ENCODE data around the gene FBXL20.

- TF ChIP-seq PBX3 (IDR thresholded peaks at IDR 0.05; ENCODE audit: insufficient replicate concordance, low read depth, low read length) = no peak
- TF ChIP-seq, protein P1, sequence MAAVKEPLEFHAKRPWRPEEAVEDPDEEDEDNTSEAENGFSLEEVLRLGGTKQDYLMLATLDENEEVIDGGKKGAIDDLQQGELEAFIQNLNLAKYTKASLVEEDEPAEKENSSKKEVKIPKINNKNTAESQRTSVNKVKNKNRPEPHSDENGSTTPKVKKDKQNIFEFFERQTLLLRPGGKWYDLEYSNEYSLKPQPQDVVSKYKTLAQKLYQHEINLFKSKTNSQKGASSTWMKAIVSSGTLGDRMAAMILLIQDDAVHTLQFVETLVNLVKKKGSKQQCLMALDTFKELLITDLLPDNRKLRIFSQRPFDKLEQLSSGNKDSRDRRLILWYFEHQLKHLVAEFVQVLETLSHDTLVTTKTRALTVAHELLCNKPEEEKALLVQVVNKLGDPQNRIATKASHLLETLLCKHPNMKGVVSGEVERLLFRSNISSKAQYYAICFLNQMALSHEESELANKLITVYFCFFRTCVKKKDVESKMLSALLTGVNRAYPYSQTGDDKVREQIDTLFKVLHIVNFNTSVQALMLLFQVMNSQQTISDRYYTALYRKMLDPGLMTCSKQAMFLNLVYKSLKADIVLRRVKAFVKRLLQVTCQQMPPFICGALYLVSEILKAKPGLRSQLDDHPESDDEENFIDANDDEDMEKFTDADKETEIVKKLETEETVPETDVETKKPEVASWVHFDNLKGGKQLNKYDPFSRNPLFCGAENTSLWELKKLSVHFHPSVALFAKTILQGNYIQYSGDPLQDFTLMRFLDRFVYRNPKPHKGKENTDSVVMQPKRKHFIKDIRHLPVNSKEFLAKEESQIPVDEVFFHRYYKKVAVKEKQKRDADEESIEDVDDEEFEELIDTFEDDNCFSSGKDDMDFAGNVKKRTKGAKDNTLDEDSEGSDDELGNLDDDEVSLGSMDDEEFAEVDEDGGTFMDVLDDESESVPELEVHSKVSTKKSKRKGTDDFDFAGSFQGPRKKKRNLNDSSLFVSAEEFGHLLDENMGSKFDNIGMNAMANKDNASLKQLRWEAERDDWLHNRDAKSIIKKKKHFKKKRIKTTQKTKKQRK (IDR thresholded peaks at IDR 0.05; ENCODE audit: low read depth, low read length) = no peak
- TF ChIP-seq HCFC1 (IDR thresholded peaks at IDR 0.05; ENCODE audit: low read length) = no peak
- no peak for TF ChIP-seq ATF7 (IDR thresholded peaks at IDR 0.05; ENCODE audit: low read depth)
- TF ChIP-seq RCOR1 (conservative IDR thresholded peaks at IDR 0.05; ENCODE audit: low read depth, low read length) = no peak
- TF ChIP-seq, protein P2, sequence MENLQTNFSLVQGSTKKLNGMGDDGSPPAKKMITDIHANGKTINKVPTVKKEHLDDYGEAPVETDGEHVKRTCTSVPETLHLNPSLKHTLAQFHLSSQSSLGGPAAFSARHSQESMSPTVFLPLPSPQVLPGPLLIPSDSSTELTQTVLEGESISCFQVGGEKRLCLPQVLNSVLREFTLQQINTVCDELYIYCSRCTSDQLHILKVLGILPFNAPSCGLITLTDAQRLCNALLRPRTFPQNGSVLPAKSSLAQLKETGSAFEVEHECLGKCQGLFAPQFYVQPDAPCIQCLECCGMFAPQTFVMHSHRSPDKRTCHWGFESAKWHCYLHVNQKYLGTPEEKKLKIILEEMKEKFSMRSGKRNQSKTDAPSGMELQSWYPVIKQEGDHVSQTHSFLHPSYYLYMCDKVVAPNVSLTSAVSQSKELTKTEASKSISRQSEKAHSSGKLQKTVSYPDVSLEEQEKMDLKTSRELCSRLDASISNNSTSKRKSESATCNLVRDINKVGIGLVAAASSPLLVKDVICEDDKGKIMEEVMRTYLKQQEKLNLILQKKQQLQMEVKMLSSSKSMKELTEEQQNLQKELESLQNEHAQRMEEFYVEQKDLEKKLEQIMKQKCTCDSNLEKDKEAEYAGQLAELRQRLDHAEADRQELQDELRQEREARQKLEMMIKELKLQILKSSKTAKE (IDR thresholded peaks at IDR 0.05; ENCODE audit: low read depth, poor library complexity, severe bottlenecking) = no peak
- TF ChIP-seq, protein P3, sequence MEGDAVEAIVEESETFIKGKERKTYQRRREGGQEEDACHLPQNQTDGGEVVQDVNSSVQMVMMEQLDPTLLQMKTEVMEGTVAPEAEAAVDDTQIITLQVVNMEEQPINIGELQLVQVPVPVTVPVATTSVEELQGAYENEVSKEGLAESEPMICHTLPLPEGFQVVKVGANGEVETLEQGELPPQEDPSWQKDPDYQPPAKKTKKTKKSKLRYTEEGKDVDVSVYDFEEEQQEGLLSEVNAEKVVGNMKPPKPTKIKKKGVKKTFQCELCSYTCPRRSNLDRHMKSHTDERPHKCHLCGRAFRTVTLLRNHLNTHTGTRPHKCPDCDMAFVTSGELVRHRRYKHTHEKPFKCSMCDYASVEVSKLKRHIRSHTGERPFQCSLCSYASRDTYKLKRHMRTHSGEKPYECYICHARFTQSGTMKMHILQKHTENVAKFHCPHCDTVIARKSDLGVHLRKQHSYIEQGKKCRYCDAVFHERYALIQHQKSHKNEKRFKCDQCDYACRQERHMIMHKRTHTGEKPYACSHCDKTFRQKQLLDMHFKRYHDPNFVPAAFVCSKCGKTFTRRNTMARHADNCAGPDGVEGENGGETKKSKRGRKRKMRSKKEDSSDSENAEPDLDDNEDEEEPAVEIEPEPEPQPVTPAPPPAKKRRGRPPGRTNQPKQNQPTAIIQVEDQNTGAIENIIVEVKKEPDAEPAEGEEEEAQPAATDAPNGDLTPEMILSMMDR (IDR thresholded peaks at IDR 0.05 in 2 of 3, conservative IDR thresholded peaks at IDR 0.05 in 1 of 3; ENCODE audit: control insufficient read depth in 2 of 3, extremely low read depth in 1 of 3, insufficient read depth in 1 of 3, low read depth in 3 of 3, low read length in 3 of 3) = no peak
- no peak for TF ChIP-seq ASH2L (IDR thresholded peaks at IDR 0.05; ENCODE audit: borderline replicate concordance, low read depth)
- TF ChIP-seq POLR2A (IDR thresholded peaks at IDR 0.05; ENCODE audit: low read depth, low read length) = no peak
- no peak for TF ChIP-seq POLR2AphosphoS5 (IDR thresholded peaks at IDR 0.05; ENCODE audit: low read length)
- TF ChIP-seq MTA2 (IDR thresholded peaks at IDR 0.05; ENCODE audit: low read depth) = no peak
- no peak for TF ChIP-seq SMC3 (IDR thresholded peaks at IDR 0.05; ENCODE audit: borderline replicate concordance, low read length)
- TF ChIP-seq BHLHE40 (IDR thresholded peaks at IDR 0.05; ENCODE audit: borderline replicate concordance in 1 of 2, low read depth in 2 of 2, low read length in 1 of 2) = no peak
Measured at GRCh38 chr17:39361064-39361463, 40.4 kb downstream of the FBXL20 start.

Measured in GM12878 (cell line).